HG02588 (cell line): ENCODE data around the gene RAB24.
"Not testable (repeated sequence)": the region's sequence is repeated elsewhere in the genome, so short reads cannot be mapped to it uniquely, and the experiment has no call there.

Source experiments
- ATAC-seq: cut with Tn5 transposase; IDR thresholded peaks from one replicate; pipeline ENCODE4 v1.9.1; 2021; ENCODE audit warnings: mild to moderate bottlenecking, moderate library complexity; ENCODE audit not compliant: unreplicated experiment

Gene RAB24

DNA sequence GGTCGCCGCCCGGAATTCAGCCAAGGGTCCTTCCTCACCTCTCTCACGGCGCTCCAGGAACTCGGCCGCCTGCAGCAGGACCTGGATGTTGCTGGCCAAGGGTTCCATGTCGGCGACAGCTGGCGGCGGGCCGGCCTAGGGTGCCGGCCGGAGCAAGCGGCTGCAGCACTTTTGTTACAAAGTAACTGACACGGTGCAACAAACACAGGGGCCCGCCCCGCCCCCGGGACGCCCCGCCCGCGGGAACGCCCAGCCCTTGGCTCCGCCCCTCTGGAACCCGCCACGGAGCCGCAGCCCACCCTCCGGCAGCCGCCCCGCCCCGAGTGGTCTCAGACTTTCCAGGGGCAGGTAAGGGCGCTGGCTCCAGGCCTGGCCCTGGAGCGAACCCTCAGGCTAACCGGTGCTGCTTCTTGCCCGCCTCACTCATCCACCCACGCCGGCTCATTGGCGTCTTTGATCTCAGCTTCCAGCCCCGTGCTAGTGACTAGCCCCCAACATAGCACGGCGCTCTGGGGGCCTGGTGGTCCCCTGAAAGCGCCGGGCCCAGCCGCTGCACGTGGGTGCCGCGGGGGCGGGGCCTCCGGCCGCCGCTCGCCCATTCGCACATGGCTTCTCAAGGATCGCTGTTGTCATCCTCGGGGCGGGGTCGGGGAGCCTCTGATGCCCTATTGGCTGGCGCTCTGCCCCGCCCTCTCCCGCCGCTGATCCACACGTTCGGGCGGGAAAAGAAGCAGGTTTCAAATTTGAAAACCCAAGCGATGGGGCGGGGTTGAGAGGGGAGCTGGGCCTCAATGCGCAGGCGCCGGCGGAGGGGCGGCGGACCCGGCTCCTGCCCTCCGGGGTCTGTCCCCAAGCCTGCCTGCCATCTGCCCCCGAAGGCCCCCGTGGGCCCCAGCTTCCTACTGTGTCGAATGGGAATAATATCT lies 8.5 kb upstream of the RAB24 start, which contains the start of gene MXD3:
TSS of gene MXD3 (minus strand) at position 176 of the 926 bp plus-strand sequence. CDS start at position 108, 68 bp downstream.
- ATAC-seq = peak; percentile 70

GRCh38 chr5:177311392-177311722 lies 7.8 kb upstream of the RAB24 start:
- peak; percentile 2 for ATAC-seq

DNA sequence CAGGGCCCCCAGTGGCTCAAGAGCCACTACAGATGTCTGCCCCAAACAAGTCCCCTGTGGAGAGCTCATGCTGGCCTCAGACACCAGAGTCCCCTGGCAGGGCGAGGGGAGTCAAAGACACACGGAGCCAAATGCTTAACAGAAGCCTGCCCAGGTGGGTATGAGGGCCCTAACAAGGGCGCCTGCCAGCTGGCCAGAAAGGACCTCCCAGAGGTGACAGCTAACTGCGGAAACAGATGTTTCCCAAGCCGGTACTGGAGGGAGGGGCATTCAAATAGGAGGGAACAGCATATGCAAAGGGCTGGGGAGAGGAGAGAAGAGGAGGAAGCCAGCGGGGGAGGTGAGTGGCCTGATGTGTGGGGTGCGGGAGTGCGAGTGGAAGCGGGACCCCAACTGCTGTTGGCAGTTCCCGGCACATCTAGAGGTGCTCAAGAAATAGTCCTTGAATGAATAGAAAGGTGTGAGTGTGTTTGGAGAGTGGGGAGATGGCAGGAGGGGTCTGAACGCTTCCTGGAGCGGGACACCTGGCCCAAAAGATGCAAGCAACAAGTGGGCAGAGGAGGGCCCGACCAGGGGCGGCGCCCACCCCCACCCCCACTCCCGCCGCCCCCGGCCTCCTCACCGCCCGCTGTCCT lies 7.4 kb upstream of the RAB24 start:
- ATAC-seq = no peak

DNA sequence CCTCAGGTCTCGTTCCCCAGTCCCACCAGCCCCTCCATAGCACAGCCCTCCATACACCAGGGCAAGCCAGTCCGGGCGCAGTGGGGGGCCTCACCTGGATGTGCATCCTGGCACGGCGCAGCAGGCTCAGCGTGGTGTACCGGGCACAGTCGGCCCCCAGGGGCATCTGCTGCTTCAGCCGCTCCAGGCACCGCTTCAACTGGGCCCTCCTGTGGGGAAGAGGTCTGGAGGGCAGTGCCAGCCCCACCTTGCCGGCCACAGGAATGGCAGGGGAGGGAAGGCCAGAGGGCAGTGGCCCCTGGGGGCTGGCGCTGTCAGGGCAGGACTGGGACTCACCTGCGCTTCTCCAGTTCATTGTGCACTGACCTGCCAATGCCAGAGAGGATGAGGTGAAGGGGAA lies 6.8 kb upstream of the RAB24 start:
- no peak for ATAC-seq

GRCh38 chr5:177309351-177310191 lies 6.1 kb upstream of the RAB24 start:
- ATAC-seq = no peak

DNA sequence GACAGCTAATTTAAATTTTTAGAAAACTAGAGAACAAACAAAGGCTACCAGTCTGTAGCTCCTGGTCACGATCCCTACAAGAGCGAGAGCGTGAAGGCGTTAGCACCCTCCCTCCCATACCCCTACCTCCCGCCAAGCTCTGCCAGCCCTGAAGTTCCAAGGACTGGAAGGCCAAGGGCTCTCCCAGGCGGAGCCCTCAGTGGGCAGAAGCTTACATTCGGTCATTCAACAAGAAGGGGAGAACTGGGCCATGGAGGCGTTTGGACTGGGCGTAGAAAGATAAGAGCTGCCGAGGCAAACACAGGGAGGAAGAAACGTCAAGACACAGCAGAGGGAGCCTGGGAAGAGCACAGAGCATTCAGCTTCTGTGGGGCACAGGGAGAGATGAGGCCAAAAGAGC lies 5.2 kb upstream of the RAB24 start:
- ATAC-seq = no peak

DNA sequence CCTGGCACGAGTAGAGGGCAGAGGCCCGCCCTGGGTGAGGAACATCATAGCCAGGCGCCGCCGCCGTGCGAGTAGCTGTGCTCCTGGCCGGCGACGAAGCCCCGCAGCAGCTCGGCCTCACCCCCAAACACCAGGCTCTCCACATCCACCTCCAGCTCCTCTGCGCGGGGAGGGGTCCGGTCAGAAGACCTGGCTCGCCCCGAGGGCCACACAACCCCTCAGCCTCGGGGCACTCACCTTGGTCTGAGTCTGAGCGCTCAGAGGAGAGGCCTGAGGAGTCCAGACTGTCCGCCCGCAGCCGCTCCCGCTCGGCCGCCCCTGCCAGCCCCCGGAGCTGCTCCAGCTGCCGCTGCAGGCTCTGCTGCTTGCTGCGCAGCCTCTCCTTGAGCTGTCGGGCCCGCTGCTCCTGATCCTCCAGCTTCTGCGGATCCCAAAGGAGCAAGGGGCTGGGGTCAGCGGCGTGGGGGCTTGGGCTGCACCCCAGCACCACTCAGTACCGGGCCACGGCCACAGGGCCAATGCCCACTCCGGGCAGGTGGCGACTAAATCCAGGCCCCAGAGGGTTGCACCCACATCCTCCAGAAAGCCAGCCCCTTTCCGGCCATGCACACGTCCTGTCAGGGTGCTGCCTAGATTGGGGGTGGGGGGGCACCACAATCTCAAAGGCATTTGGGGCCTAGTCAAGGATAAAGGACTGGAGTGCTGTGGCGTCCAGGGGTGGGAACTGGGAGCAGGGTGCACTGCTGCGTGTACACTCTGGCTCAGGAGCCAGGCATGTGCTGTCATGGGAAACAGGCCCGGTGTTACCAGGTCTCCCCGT lies 4.2 kb upstream of the RAB24 start:
- ATAC-seq = no peak

DNA sequence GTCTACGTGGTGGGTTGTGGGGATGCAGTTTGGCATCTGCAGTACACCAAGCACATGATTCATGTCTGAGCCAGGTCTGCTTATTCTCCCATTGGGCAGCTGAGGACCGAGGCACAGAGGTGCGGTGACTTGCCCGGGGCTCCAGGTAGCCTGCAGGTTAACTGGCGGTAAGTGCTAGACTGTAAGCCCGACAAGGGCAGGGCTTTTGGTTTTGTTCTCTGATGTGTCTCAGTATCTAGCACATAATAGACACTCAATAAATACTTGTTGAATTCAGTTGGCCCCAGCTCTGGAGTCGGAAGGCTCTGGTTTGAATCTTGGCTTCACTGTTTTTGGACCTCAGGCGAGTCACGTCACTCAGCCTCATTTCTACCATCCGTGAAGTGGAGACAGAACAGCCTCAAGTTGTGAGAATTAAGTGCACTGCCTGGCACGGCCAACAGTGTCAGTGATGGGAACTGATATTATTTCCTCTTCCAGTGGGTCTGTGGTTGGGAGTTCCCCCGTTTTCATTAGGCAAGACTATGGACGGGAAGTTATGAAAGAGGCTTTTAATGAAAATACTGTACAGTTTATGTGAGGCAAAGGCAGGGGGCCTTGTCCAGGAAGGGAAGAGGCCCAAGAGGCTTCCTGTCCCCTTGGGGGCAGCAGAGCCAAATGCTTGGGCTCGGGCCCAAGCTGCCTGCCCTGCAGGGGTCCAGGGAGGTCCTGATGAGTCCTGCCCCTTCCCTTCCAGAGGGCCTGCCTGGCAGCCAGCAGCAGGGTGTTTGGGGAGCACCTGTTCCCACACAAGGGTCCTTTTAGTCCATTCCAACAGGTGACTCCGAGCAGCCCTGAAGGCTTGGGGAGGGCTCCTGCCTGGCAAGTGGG lies 3.4 kb upstream of the RAB24 start:
- ATAC-seq = no peak

GRCh38 chr5:177306103-177306640 lies 2.7 kb upstream of the RAB24 start:
- ATAC-seq = not testable (repeated sequence)

- ATAC-seq = no peak
Observed at GRCh38 chr5:177304392-177305119, 1.0 kb upstream of the RAB24 start.

DNA sequence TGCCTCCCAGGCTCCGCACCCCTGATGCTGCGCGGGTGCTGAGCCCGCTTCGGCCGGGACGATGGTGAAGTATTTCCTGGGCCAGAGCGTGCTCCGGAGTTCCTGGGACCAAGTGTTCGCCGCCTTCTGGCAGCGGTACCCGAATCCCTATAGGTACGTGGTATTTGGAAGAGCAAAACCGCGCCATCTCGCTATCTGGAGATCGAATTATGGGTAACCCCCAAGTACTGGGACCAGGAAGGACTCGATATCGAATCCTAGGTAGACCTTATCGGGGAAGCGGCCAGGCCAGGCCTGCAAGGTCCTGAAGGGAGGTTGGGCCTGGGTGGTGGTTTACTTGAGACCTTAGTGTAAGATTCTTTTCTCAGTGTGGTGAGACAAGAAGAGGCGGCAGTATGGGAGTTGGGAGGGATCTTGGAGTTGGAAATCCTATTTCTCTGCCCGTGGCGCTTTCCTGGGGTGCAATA lies 439 bp upstream of the RAB24 start:
- ATAC-seq = no peak

GRCh38 chr5:177302354-177303110 lies 987 bp downstream of the RAB24 start:
- no peak for ATAC-seq

GRCh38 chr5:177301503-177302165 lies 1.9 kb downstream of the RAB24 start:
- no peak for ATAC-seq

- ATAC-seq = no peak
Observed at GRCh38 chr5:177300951-177301350, 2.6 kb downstream of the RAB24 start.

GRCh38 chr5:177300236-177300880 lies 3.2 kb downstream of the RAB24 start:
- ATAC-seq = no peak

GRCh38 chr5:177299697-177300096 lies 3.8 kb downstream of the RAB24 start:
- ATAC-seq = no peak

DNA sequence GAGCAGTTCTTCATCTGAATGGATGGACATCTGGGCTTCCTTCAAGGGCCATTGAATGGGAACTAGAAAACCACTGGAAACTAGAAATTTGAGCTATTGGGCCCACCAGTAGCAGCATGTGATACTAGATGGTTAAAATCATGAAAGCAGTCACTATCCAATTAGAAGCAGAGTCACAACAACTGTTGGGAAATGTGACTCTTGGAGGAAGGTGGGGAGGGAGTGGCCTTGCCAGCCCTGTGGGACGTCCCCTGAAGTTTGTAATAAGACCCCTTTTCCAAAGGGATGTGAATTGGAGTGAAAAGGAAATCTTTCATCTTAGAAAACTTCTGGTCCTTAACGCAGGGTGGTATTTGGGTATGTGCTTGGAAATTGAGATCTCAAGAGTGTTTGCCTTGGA lies 5.6 kb downstream of the RAB24 start:
- ATAC-seq = no peak
